ENCODE results near the gene FAM20C. TPM values are rescaled to one million over a fixed set of nuclear protein-coding genes. Genes with fewer than 3 reads are reported as not detected.

The FAM20C gene
- total RNA-seq, 1 experiment from 2014 or later = 62.6 TPM

GRCh38 chr7:240887-241421 lies 48.6 kb downstream of the FAM20C start:
- Histone ChIP-seq H3K9ac (ENCODE audit: extremely low read depth, insufficient read length, low read length) (no peak overlapping the region), H3K56ac (ENCODE audit: insufficient read length, low read depth, low read length) (no peak overlapping the region), H3K4me1 (ENCODE audit: insufficient read depth, low read length) (no peaks in the 10 kb centered on the region), H2BK20ac (ENCODE audit: low read depth, low read length, poor library complexity, severe bottlenecking) (no peak overlapping the region), H3K23ac (ENCODE audit: insufficient read length, low read depth, low read length) (no peak overlapping the region), H2AK5ac (ENCODE audit: insufficient read length, low read length) (no peak overlapping the region), H3K14ac (ENCODE audit: insufficient read depth, low read length) (no peak overlapping the region; the same call in 1 of the 2 replicates), H2BK120ac (ENCODE audit: low read depth, low read length, poor library complexity, severe bottlenecking) (no peak overlapping the region), H3K27me3 (ENCODE audit: insufficient read depth, low read length) (no peaks in the 10 kb centered on the region), H3K9me3 (ENCODE audit: control insufficient read depth, low read depth, low read length) (no peaks in the 10 kb centered on the region), H4K5ac (ENCODE audit: insufficient read length, low read depth, low read length) (no peak overlapping the region), H3K4ac (ENCODE audit: low read depth, low read length) (no peak overlapping the region), H3T11ph (ENCODE audit: low read length) (no peak overlapping the region), H2BK15ac (ENCODE audit: low read depth, low read length) (no peak overlapping the region), H3K79me1 (ENCODE audit: insufficient read depth, low read depth, low read length, poor library complexity, severe bottlenecking) (no peaks in the 10 kb centered on the region), H4K20me1 (ENCODE audit: control insufficient read depth, insufficient read depth, insufficient read length) (peaks cover 5% of the 10 kb centered on the region), H2AFZ (ENCODE audit: low read length) (no peak overlapping the region), H4K91ac (ENCODE audit: insufficient read length, low read depth, low read length) (no peak overlapping the region), H3K27ac (ENCODE audit: insufficient read length, low read depth, low read length) (no peak overlapping the region), H3K23me2 (ENCODE audit: insufficient read length, low read depth, low read length, poor library complexity, severe bottlenecking) (no peaks in the 10 kb centered on the region), H3K4me2 (ENCODE audit: insufficient read depth, insufficient read length, low read length) (no peak overlapping the region), H2BK5ac (ENCODE audit: insufficient read length, low read length) (no peak overlapping the region), H2BK12ac (ENCODE audit: insufficient read length, low read depth, low read length) (no peak overlapping the region), H4K8ac (replicated peaks; ENCODE audit: insufficient read length, low read depth, low read length) (no peak overlapping the region), H3K18ac (ENCODE audit: insufficient read length, low read depth, low read length) (no peak overlapping the region), H3K79me2 (ENCODE audit: insufficient read depth, low read length) (peaks cover 4% of the 10 kb centered on the region; the same call in 1 of the 2 replicates)
- Mint-ChIP-seq H3K9me3 (peaks cover 2 to 3% of the 10 kb centered on the region in 2 experiments; a peak in 1 of 5 replicates), H3K27ac (no peak overlapping the region), H3K4me1 (no peaks in the 10 kb centered on the region), H3K4me3 (no peak overlapping the region), H3K36me3 (ENCODE audit: insufficient read depth in 1 of 3, low read depth in 3 of 3) (peaks cover 8 to 15% (median 14%) of the 10 kb centered on the region in 3 experiments), H3K27me3 (ENCODE audit: low read depth) (peaks cover 2% of the 10 kb centered on the region; the same call in 1 of the 2 replicates)
- TF ChIP-seq CTCF (conservative IDR thresholded peaks at IDR 0.05) = no peak
- DNase-seq = peak; percentile 59
- WGBS (ENCODE audit: extremely low coverage, insufficient read length, low lambda C conversion rate) = no CpG with 5 or more reads among the region's 16 CpGs
